RWPE1 (cell line): ENCODE measurements around the gene TSC22D3.
A peak's percentile ranks its signal among the peaks of the same experiment; 100 is the strongest.

ENCODE experiments used
- CTCF ChIA-PET: fragments of 350-600 bp; sonication (Branson Sonifier 250); formaldehyde crosslinking; extraction: SDS; loops from one replicate; lab custom pipeline; 2021; lab: Yijun Ruan, JAX
- POLR2A ChIA-PET: fragments of 400-600 bp; formaldehyde crosslinking; extraction: SDS; loops from one replicate; lab custom pipeline; 2020; ENCODE audit warnings: antibody characterized with exemption; ENCODE audit not compliant: low non-redundant PET; lab: Yijun Ruan, JAX
- DNase-seq: peaks from one replicate; pipeline ENCODE4 v3.0.0; 2012; ENCODE audit warnings: low spot score
- H3K27ac ChIP-seq: fragments of 450-650 bp; 2 replicates; pipeline ENCODE4 v1.5.1; 2017
- TF ChIP-seq, protein P1 (sequence below): fragments of 450-650 bp; conservative IDR thresholded peaks from 2 replicates; pipeline ENCODE4 v1.5.1; 2017; ENCODE audit warnings: low read depth, mild to moderate bottlenecking

Gene TSC22D3

DNA sequence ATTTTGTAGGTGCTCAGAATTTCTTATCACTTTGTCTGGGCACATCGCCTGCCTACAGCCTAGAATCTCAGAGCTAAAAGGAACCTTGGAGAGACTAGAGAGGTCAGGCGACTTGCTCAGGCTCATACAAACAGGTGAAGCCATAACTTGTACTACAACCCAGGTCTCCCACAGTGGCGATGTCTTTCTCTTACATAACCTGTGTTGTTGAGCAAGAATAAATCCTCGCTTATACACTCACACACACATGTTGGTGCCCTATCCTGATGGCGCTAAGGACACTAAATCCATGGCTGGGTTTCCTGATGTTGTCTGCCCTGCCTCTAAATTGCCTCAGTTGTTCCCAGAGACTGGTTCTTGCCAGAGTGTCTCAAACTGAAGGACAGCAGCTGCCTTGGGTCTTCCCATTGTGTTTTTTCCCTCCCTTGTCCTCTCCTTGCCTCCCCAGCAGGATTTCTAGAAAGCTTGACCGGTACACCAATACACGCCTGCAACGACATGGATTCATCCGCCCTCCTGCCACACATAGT is 1.6 kb downstream of the TSC22D3 start:
- TF ChIP-seq, protein P1, sequence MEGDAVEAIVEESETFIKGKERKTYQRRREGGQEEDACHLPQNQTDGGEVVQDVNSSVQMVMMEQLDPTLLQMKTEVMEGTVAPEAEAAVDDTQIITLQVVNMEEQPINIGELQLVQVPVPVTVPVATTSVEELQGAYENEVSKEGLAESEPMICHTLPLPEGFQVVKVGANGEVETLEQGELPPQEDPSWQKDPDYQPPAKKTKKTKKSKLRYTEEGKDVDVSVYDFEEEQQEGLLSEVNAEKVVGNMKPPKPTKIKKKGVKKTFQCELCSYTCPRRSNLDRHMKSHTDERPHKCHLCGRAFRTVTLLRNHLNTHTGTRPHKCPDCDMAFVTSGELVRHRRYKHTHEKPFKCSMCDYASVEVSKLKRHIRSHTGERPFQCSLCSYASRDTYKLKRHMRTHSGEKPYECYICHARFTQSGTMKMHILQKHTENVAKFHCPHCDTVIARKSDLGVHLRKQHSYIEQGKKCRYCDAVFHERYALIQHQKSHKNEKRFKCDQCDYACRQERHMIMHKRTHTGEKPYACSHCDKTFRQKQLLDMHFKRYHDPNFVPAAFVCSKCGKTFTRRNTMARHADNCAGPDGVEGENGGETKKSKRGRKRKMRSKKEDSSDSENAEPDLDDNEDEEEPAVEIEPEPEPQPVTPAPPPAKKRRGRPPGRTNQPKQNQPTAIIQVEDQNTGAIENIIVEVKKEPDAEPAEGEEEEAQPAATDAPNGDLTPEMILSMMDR: no peak
- POLR2A ChIA-PET: no interaction called here
- no peak for DNase-seq
- peak overlapping the region; percentile 95 for H3K27ac ChIP-seq
- CTCF ChIA-PET: no interaction called here

DNA sequence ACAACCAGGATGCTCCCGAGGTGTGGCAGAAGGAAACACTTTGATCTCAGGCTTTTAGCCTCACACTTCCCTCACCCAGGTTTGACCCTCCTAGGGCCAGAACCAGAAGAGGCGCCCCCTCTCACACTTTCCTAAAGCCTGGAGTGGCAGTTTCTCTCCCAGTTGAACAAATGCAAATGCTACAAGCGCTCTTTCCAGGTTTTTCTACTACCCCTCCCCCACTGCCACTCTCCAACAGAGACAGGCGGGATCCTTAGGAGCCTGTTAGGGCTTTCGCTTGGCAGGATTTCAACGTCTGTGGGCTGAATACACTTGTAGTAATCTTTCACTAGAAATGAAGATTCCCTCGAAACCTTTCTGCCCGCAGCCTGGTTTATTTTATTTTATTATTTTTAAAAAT is 2.4 kb downstream of the TSC22D3 start:
- ChIA-PET POLR2A (no interaction called here), CTCF (no interaction called here)
- DNase-seq: no peak
- peak overlapping the region; percentile 95 for H3K27ac ChIP-seq
- TF ChIP-seq, protein P1: no peak

DNA sequence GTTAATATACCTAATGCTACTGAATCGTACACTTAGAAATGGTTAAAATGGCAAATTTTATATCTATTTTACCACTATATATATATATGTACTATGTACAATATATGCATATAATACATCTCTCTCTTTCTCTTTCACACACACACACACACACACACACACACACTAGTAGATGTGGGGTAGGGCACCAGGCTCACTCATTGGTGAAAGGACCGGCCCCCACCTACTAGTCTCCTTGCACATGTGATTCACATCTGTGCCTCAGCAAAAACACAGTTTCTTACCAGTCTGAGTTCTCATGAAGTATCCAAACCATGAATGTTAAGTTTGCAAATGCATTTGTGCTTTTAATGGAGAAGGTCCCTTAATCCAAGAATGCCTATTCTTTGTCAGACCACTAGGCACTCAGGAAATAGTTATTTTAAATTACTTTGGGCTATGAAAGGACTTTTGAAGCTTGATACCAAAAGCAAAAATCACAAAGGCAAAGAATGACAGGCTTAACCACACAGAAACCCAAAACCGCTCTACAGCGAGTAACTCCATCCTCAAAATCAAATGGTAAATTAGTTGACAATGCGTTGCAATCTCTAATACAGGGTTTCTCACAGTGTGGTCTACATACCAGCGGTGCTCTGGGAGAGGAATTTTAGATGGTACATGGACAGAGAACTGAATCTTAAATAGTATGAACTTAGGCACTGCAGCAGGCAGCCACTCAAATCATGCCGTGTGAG is 5.8 kb downstream of the TSC22D3 start:
- DNase-seq: no peak
- POLR2A ChIA-PET: no interaction called here
- no peak overlapping the region for H3K27ac ChIP-seq
- CTCF ChIA-PET: no interaction called here
- TF ChIP-seq, protein P1: no peak

DNA sequence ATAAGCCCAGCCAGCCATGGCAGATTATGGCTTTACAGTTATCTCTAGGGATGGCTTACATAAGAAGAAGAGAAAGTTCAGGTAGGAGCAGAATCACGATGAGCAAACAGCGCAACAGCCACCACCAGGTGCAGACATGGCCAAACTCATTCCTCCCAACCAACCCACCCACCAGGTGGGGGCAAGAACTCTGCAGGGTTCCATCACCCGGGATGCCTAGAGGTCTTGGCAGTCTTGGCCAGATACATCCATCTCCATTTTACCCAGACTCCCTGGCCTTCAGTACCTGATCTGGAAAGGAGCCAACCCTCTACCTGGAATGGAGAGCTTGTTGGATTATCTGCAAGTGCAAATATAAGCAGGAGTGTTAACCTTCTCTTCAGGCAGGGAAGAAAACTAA is 7.5 kb downstream of the TSC22D3 start:
- ChIA-PET CTCF (no interaction called here), POLR2A (no interaction called here)
- TF ChIP-seq, protein P1: no peak
- no peak overlapping the region; the same call in 1 of the 2 replicates for H3K27ac ChIP-seq
- DNase-seq: no peak

DNA sequence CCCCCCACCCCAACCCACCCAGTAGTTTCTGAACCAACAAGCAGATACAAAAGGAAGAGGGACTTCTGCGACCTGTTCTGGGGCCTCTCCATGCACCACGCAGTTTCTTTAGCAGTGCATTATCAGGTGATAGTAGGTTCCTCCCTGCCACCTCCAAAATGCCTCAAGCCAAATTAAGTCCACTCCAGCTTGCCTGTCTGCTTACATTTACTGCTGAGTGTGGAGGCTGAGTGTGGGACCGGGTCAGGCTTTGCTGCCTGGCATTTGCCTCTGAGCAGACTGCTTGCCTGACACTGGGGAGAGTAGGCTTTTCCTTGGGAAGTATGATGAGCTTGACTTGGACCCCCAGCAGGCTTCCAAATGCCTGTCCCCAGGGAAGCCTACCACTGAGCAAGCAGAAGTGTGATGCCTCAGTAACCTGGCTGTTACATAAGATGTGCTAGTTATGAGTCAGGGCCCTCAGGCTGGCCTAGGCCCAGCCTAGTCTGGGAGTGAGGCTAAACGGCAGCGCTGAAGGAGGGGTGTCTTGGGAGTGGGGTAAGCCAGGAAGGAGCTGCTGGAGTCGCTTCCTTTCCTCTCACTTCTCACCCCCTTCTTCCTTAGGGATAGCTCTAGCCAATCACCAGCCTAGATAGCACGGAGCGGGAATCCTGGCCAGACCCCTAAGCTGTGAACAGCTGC is 9.0 kb downstream of the TSC22D3 start:
- ChIA-PET POLR2A (interaction anchor here (0.7 kb wide), 1 partner anchor 50 kb away, joined by 3 read pairs; no protein-coding TSS in a partner anchor), CTCF (interaction anchor here (0.7 to 2.1 kb wide), 2 partner anchors 9 to 54 kb away, joined by 5 to 9 read pairs; partner anchors contain the start of gene TSC22D3)
- peak; percentile 54 for DNase-seq

More for the DNA sequence above, 9.0 kb downstream of the TSC22D3 start:
- TF ChIP-seq, protein P1: no peak
- peak overlapping the region; percentile 75 for H3K27ac ChIP-seq
